HepG2 (cell line): Measurements from ENCODE around the gene PACSIN1.
A peak's percentile ranks its signal among the peaks of the same experiment; 100 is the strongest.

Experiments used
- ARNTL ChIP-seq: sonication (generic); formaldehyde crosslinking; IDR thresholded peaks from 2 replicates; pipeline ENCODE4 v1.4.0; 2020; ENCODE audit warnings: mild to moderate bottlenecking, missing genetic modification reagents
- CEBPG ChIP-seq: IDR thresholded peaks from 2 replicates; pipeline ENCODE4 v1.6.1; 2016
- GATAD2A ChIP-seq: IDR thresholded peaks from 2 replicates; pipeline ENCODE4 v1.6.1; 2016
- KDM5A ChIP-seq: fragments of 200-600 bp; sonication (generic); IDR thresholded peaks from 2 replicates; pipeline ENCODE4 v1.7.0; 2018; ENCODE audit warnings: antibody characterized with exemption, mild to moderate bottlenecking, low read length, borderline replicate concordance
- MAFK ChIP-seq, 2 experiments: IDR thresholded peaks in 1 of 2; conservative IDR thresholded peaks in 1 of 2; 2 replicates each; pipeline ENCODE4 v1.6.1; 2011; ENCODE audit warnings: improper control_type of control experiment in 2 of 2, low read length in 2 of 2
- NONO ChIP-seq, 2 experiments: fragments of 450-650 bp in 1 of 2; sonication (generic) in 1 of 2; formaldehyde crosslinking in 1 of 2; IDR thresholded peaks in 1 of 2; conservative IDR thresholded peaks in 1 of 2; 2 replicates each; pipeline versions ENCODE4 v1.6.1 to v1.8.0; 2017 to 2022; ENCODE audit warnings: mild to moderate bottlenecking in 1 of 2, missing genetic modification reagents in 1 of 2, moderate library complexity in 1 of 2
- NR2F6 ChIP-seq, 2 experiments: IDR thresholded peaks; 2 replicates each; pipeline ENCODE4 v1.6.1; 2016; ENCODE audit warnings: antibody characterized with exemption in 1 of 2, mild to moderate bottlenecking in 1 of 2
- SMARCC2 ChIP-seq: fragments of 450-650 bp; IDR thresholded peaks from 2 replicates; pipeline ENCODE4 v1.6.1; 2017; ENCODE audit warnings: antibody characterized with exemption, mild to moderate bottlenecking
- ZNF552 ChIP-seq: sonication (generic); formaldehyde crosslinking; IDR thresholded peaks from 2 replicates; pipeline ENCODE4 v1.9.0; 2022; ENCODE audit warnings: missing genetic modification reagents, mild to moderate bottlenecking, borderline replicate concordance
- TF ChIP-seq, protein P1 (sequence below): sonication (generic); formaldehyde crosslinking; IDR thresholded peaks from 2 replicates; pipeline ENCODE4 v1.8.1; 2023; ENCODE audit warnings: mild to moderate bottlenecking, missing genetic modification reagents
- TF ChIP-seq, protein P2 (sequence below): sonication (generic); formaldehyde crosslinking; IDR thresholded peaks from 2 replicates; pipeline ENCODE4 v1.4.0; 2020; ENCODE audit warnings: mild to moderate bottlenecking, missing genetic modification reagents
- TF ChIP-seq, protein P3 (sequence below): sonication (generic); formaldehyde crosslinking; IDR thresholded peaks from 2 replicates; pipeline ENCODE4 v1.5.0; 2020; ENCODE audit warnings: mild to moderate bottlenecking, missing genetic modification reagents, moderate library complexity
- TF ChIP-seq, protein P4 (sequence below): sonication (generic); formaldehyde crosslinking; IDR thresholded peaks from 2 replicates; pipeline ENCODE4 v1.5.0; 2020; ENCODE audit warnings: mild to moderate bottlenecking, missing genetic modification reagents
- TF ChIP-seq, protein P5 (sequence below): sonication (generic); formaldehyde crosslinking; IDR thresholded peaks from 2 replicates; pipeline ENCODE4 v1.4.0; 2020; ENCODE audit warnings: missing genetic modification reagents

DNA sequence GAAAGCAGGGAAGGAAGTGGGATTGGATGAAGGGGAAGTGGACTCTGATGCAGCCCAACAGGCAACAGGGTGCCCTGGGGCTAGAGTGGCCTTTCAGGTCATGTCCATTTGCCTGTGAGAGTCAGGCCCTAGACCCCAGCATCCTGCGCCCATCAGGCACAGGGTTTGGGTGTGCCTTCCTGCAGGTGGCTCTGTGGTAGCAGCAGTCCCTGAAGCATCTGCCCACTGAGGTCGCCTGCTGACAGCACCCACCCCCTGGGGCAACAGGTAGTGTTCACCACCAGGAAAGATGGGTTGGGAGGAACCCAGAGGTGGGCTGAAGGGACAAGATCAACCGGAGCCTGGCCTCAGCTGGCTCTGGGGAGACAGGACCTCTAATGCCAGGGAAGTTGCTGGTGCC is 3.6 kb downstream of the PACSIN1 start:
- TF ChIP-seq, protein P1, sequence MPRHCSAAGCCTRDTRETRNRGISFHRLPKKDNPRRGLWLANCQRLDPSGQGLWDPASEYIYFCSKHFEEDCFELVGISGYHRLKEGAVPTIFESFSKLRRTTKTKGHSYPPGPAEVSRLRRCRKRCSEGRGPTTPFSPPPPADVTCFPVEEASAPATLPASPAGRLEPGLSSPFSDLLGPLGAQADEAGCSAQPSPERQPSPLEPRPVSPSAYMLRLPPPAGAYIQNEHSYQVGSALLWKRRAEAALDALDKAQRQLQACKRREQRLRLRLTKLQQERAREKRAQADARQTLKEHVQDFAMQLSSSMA (CRISPR knock-in tag) = no peak
- TF ChIP-seq ZNF552 (CRISPR knock-in tag) (no peak), NONO (IDR thresholded peaks at IDR 0.05) (no peak), NONO (CRISPR knock-in tag; conservative IDR thresholded peaks at IDR 0.05) (no peak), MAFK (conservative IDR thresholded peaks at IDR 0.05 in 1 of 2, IDR thresholded peaks at IDR 0.05 in 1 of 2; ENCODE audit: low read length in 2 of 2) (no peak), KDM5A (no peak), ARNTL (no peak), NR2F6 (IDR thresholded peaks at IDR 0.05) (no peak), NR2F6 (CRISPR knock-in tag; IDR thresholded peaks at IDR 0.05) (no peak), GATAD2A (CRISPR knock-in tag) (no peak), SMARCC2 (no peak), CEBPG (no peak)
- TF ChIP-seq, protein P2, sequence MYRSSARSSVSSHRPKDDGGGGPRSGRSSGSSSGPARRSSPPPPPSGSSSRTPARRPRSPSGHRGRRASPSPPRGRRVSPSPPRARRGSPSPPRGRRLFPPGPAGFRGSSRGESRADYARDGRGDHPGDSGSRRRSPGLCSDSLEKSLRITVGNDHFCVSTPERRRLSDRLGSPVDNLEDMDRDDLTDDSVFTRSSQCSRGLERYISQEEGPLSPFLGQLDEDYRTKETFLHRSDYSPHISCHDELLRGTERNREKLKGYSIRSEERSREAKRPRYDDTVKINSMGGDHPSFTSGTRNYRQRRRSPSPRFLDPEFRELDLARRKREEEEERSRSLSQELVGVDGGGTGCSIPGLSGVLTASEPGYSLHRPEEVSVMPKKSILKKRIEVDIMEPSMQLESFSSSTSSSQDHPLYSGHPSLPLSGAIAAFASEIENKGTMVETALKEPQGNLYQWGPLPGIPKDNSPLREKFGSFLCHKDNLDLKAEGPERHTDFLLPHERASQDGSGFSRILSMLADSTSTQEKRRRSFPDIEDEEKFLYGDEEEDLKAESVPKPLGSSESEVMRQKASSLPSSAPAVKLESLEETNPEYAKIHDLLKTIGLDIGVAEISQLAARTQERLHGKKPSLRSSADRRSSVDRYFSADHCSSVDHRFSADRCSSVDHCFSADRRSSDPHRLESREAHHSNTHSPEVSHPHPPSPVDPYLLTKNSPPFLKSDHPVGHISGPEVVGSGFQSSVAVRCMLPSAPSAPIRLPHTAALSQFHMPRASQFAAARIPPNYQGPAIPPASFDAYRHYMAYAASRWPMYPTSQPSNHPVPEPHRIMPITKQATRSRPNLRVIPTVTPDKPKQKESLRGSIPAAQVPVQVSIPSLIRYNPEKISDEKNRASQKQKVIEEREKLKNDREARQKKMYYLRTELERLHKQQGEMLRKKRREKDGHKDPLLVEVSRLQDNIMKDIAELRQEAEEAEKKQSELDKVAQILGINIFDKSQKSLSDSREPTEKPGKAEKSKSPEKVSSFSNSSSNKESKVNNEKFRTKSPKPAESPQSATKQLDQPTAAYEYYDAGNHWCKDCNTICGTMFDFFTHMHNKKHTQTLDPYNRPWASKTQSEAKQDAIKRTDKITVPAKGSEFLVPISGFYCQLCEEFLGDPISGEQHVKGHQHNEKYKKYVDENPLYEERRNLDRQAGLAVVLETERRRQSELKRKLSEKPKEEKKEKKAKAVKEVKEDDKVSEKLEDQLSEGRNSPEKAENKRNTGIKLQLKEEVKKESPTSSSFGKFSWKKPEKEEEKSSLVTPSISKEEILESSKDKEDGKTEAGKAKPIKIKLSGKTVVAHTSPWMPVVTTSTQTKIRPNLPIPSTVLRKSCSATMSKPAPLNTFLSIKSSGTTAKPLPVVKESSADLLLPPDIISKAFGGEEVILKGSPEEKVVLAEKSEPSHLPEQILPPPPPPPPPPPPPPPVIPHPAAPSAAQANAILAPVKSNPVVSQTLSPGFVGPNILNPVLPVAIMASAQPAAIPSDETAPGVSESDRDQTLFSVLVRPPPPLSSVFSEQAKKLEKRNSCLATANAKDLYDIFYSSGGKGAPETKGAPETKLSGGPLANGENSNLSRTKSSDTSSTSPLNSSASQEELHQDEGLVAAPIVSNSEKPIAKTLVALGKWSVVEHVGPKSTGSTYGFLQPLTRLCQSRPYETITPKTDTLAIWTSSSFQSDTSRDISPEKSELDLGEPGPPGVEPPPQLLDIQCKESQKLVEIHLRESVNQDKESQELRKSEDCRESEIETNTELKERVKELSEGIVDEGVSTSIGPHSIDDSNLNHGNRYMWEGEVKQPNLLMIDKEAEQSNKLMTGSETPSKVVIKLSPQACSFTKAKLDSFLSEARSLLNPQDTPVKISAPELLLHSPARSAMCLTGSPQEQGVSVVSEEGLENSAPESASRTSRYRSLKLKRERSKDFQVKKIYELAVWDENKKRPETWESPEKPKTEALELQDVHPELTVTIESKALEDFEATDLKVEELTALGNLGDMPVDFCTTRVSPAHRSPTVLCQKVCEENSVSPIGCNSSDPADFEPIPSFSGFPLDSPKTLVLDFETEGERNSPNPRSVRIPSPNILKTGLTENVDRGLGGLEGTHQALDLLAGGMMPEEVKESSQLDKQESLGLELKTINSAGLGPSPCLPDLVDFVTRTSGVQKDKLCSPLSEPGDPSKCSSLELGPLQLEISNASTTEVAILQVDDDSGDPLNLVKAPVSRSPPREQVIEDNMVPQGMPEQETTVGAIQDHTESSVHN (CRISPR knock-in tag) = no peak
- TF ChIP-seq, protein P3, sequence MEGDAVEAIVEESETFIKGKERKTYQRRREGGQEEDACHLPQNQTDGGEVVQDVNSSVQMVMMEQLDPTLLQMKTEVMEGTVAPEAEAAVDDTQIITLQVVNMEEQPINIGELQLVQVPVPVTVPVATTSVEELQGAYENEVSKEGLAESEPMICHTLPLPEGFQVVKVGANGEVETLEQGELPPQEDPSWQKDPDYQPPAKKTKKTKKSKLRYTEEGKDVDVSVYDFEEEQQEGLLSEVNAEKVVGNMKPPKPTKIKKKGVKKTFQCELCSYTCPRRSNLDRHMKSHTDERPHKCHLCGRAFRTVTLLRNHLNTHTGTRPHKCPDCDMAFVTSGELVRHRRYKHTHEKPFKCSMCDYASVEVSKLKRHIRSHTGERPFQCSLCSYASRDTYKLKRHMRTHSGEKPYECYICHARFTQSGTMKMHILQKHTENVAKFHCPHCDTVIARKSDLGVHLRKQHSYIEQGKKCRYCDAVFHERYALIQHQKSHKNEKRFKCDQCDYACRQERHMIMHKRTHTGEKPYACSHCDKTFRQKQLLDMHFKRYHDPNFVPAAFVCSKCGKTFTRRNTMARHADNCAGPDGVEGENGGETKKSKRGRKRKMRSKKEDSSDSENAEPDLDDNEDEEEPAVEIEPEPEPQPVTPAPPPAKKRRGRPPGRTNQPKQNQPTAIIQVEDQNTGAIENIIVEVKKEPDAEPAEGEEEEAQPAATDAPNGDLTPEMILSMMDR (CRISPR knock-in tag) = 0 out of 2 replicates have a peak, but pooled peaks have one; percentile 13
- TF ChIP-seq, protein P4, sequence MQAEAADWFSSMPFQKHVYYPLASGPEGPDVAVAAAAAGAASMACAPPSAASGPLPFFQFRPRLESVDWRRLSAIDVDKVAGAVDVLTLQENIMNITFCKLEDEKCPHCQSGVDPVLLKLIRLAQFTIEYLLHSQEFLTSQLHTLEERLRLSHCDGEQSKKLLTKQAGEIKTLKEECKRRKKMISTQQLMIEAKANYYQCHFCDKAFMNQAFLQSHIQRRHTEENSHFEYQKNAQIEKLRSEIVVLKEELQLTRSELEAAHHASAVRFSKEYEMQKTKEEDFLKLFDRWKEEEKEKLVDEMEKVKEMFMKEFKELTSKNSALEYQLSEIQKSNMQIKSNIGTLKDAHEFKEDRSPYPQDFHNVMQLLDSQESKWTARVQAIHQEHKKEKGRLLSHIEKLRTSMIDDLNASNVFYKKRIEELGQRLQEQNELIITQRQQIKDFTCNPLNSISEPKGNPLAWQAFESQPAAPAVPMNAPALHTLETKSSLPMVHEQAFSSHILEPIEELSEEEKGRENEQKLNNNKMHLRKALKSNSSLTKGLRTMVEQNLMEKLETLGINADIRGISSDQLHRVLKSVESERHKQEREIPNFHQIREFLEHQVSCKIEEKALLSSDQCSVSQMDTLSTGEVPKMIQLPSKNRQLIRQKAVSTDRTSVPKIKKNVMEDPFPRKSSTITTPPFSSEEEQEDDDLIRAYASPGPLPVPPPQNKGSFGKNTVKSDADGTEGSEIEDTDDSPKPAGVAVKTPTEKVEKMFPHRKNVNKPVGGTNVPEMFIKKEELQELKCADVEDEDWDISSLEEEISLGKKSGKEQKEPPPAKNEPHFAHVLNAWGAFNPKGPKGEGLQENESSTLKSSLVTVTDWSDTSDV (CRISPR knock-in tag) = no peak
- TF ChIP-seq, protein P5, sequence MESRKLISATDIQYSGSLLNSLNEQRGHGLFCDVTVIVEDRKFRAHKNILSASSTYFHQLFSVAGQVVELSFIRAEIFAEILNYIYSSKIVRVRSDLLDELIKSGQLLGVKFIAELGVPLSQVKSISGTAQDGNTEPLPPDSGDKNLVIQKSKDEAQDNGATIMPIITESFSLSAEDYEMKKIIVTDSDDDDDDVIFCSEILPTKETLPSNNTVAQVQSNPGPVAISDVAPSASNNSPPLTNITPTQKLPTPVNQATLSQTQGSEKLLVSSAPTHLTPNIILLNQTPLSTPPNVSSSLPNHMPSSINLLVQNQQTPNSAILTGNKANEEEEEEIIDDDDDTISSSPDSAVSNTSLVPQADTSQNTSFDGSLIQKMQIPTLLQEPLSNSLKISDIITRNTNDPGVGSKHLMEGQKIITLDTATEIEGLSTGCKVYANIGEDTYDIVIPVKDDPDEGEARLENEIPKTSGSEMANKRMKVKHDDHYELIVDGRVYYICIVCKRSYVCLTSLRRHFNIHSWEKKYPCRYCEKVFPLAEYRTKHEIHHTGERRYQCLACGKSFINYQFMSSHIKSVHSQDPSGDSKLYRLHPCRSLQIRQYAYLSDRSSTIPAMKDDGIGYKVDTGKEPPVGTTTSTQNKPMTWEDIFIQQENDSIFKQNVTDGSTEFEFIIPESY = no peak
